Measurements from ENCODE around the gene ZNF786.

ZNF786 gene

DNA sequence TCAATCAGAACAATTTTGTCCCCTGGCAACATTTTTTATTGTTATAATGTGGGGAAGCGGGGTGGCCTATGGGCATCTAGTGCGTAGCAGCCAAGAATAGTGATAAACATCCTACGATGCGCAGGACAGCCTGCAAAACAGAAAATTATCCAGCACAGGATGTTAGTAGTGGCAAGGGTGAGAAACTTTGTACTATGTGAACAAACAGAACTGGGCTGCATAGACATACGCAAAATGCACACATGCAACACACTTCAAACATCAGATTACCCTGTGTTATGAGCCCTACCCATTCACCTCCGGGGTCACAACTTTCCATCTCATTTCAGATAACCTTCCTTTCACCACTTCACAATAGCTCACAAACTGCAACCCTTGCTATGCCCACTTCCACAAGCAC is 3.1 kb downstream of the ZNF786 start:
- no peak for DNase-seq (ENCODE audit: extremely low read depth, insufficient read length)
- H3K27me3 ChIP-seq (replicated peaks; ENCODE audit: control insufficient read depth, insufficient read depth, low read length) = no peaks in the 10 kb centered on the region
- no peak for TF ChIP-seq CTCF (IDR thresholded peaks at IDR 0.05; ENCODE audit: insufficient read depth, low read length, poor library complexity, severe bottlenecking)
- no peak overlapping the region for H3K4me3 ChIP-seq (replicated peaks; ENCODE audit: low read depth, low read length)
- H3K36me3 ChIP-seq (ENCODE audit: control insufficient read depth, insufficient read depth, low read length) = no peaks in the 10 kb centered on the region

GRCh38 chr7:149085866-149086265 is 4.7 kb downstream of the ZNF786 start:
- Histone ChIP-seq H3K4me3 (replicated peaks; ENCODE audit: low read depth, low read length) (no peak overlapping the region), H3K27me3 (replicated peaks; ENCODE audit: control insufficient read depth, insufficient read depth, low read length) (no peaks in the 10 kb centered on the region), H3K36me3 (ENCODE audit: control insufficient read depth, insufficient read depth, low read length) (no peaks in the 10 kb centered on the region)
- no peak for DNase-seq (ENCODE audit: extremely low read depth, insufficient read length)
- TF ChIP-seq CTCF (IDR thresholded peaks at IDR 0.05; ENCODE audit: insufficient read depth, low read length, poor library complexity, severe bottlenecking) = no peak

DNA sequence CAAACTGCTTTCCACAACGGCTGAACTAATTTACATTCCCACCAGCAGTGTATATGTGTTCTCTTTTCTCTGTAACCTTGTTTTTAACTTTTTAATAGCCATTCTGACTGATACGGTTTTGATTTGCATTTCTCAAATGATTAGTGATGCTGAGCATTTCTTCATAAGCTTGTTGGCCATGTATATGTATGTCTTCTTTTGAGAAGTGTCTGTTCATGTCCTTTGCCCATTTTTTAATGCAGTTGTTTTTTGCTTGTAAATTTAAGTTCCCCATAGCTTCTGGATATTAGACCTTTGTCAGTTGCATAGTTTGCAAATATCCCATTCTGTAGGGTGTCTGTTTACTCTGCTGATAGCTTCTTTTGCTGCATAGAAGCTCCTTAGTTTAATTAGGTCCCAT is 6.1 kb downstream of the ZNF786 start:
- DNase-seq (ENCODE audit: extremely low read depth, insufficient read length) = no peak
- Histone ChIP-seq H3K27me3 (replicated peaks; ENCODE audit: control insufficient read depth, insufficient read depth, low read length) (no peaks in the 10 kb centered on the region), H3K36me3 (ENCODE audit: control insufficient read depth, insufficient read depth, low read length) (no peaks in the 10 kb centered on the region), H3K4me3 (replicated peaks; ENCODE audit: low read depth, low read length) (no peak overlapping the region)
- TF ChIP-seq CTCF (IDR thresholded peaks at IDR 0.05; ENCODE audit: insufficient read depth, low read length, poor library complexity, severe bottlenecking) = no peak

DNA sequence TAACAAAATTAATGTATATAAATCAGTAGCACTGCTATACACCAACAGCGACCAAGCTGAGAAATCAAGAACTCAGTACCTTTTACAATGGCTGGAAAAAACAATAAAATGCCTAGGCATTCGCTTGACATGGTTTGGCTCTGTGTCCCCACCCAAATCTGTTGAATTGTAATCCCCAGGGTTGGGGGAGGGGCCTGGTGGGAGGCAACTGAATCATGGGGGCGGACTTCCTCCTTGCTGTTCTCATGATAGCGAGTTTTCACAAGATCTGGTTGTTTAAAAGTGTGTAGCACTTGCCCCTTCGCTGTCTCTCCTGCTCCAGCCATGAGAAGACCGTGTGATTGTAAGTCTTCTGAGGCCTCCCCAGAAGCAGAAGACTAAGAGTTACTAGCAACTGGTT is 8.6 kb downstream of the ZNF786 start:
- no peak for DNase-seq (ENCODE audit: extremely low read depth, insufficient read length)
- Histone ChIP-seq H3K4me3 (replicated peaks; ENCODE audit: low read depth, low read length) (no peak overlapping the region), H3K27me3 (replicated peaks; ENCODE audit: control insufficient read depth, insufficient read depth, low read length) (no peaks in the 10 kb centered on the region), H3K36me3 (ENCODE audit: control insufficient read depth, insufficient read depth, low read length) (no peaks in the 10 kb centered on the region)
- TF ChIP-seq CTCF (IDR thresholded peaks at IDR 0.05; ENCODE audit: insufficient read depth, low read length, poor library complexity, severe bottlenecking) = no peak

- Histone ChIP-seq H3K27me3 (replicated peaks; ENCODE audit: control insufficient read depth, insufficient read depth, low read length) (no peaks in the 10 kb centered on the region), H3K36me3 (ENCODE audit: control insufficient read depth, insufficient read depth, low read length) (no peaks in the 10 kb centered on the region; the same call in none of the 2 replicates), H3K4me3 (replicated peaks; ENCODE audit: low read depth, low read length) (no peak overlapping the region)
- no peak for TF ChIP-seq CTCF (IDR thresholded peaks at IDR 0.05; ENCODE audit: insufficient read depth, low read length, poor library complexity, severe bottlenecking)
- no peak for DNase-seq (ENCODE audit: extremely low read depth, insufficient read length)
Observed at GRCh38 chr7:149077594-149077993, 12.9 kb downstream of the ZNF786 start.

GRCh38 chr7:149075286-149075685 is 15.2 kb downstream of the ZNF786 start:
- no peak for TF ChIP-seq CTCF (IDR thresholded peaks at IDR 0.05; ENCODE audit: insufficient read depth, low read length, poor library complexity, severe bottlenecking)
- H3K4me3 ChIP-seq (replicated peaks; ENCODE audit: low read depth, low read length) = no peak overlapping the region
- H3K36me3 ChIP-seq (ENCODE audit: control insufficient read depth, insufficient read depth, low read length) = peaks cover 15% of the 10 kb centered on the region
- no peaks in the 10 kb centered on the region for H3K27me3 ChIP-seq (replicated peaks; ENCODE audit: control insufficient read depth, insufficient read depth, low read length)
- no peak for DNase-seq (ENCODE audit: extremely low read depth, insufficient read length)
